Ovary (tissue), 9 donors: ENCODE data around the gene VWA7. TPM values are rescaled to one million over a fixed set of nuclear protein-coding genes. Genes with fewer than 3 reads are reported as not detected.

Experiments
- DNase-seq, 5 donors: peaks; one replicate each; pipeline ENCODE4 v3.0.0-alpha.2; 2019 to 2020
- H3K27ac ChIP-seq, 2 donors: fragments of 200-600 bp; one replicate each; pipeline versions ENCODE4 v1.5.1 to v1.8.0; 2019 to 2022
- H3K27me3 ChIP-seq: fragments of 200-600 bp; one replicate; pipeline ENCODE4 v1.8.0; 2022
- H3K36me3 ChIP-seq: fragments of 200-600 bp; sonication (generic); one replicate; pipeline ENCODE4 v1.5.1; 2019
- H3K4me1 ChIP-seq: one replicate; pipeline ENCODE4 v1.8.1; 2013; ENCODE audit warnings: mild to moderate bottlenecking, moderate library complexity; ENCODE audit not compliant: insufficient read depth
- H3K4me3 ChIP-seq: fragments of 200-600 bp; sonication (generic); one replicate; pipeline ENCODE4 v1.5.1; 2017
- H3K9me3 ChIP-seq, 2 donors: fragments of 200-600 bp in 1 of 2; sonication (generic) in 1 of 2; one replicate each; pipeline versions ENCODE4 v1.5.1 to v1.8.1; 2013 to 2019; ENCODE audit warnings: mild to moderate bottlenecking in 1 of 2, moderate library complexity in 1 of 2
- CTCF ChIP-seq, 3 donors: fragments of 450-650 bp in 2 of 3; fragments of 200-600 bp in 1 of 3; IDR thresholded peaks; one replicate each; pipeline versions ENCODE4 v1.5.1 to v1.8.0; 2016 to 2022; ENCODE audit warnings: antibody characterized with exemption in 3 of 3, mild to moderate bottlenecking in 1 of 3
- EP300 ChIP-seq: sonication (generic); formaldehyde crosslinking; IDR thresholded peaks from one replicate; pipeline ENCODE4 v1.6.1; 2017; ENCODE audit warnings: antibody characterized with exemption
- POLR2A ChIP-seq: fragments of 450-650 bp; IDR thresholded peaks from one replicate; pipeline ENCODE4 v1.6.1; 2017; ENCODE audit warnings: antibody characterized with exemption, mild to moderate bottlenecking, moderate library complexity
- WGBS, 3 donors: extraction: QIAGEN DNeasy Blood & Tissue Kit in 1 of 3; methylation state at CpG; one replicate each; pipeline versions ENCODE4 v1.1.5 to v1.1.7; 2013 to 2017; 5-methylcytosine and 5-hydroxymethylcytosine counted together
- intact Hi-C, 4 donors: fragments of 100-400 bp; cut with DNase I; formaldehyde crosslinking; loops; one replicate each; pipeline versions ENCODE4 v1.11.0 to v1.15.1; 2022 to 2023
- polyA plus RNA-seq, 2 donors: library from polyadenylated mRNA; stranded (reverse); fragments of 200-250 nt in 1 of 2; fragments of 350-450 nt in 1 of 2; fragmentation: Illumina TruSeq in 1 of 2; extraction: RNeasy Lipid Tissue Mini Kit (QIAGEN cat#74804) in 1 of 2; gene quantifications; one replicate each; pipeline ENCODE4 v1.2.3, GENCODE V29; 2013 to 2014
- total RNA-seq, 7 donors: library from RNA; depleted of rRNA in 2 of 7; stranded (reverse); fragments of >200 nt in 2 of 7; fragmentation: NEBNext Ultra II Directional in 3 of 7; extraction: Animal tissue kit (Norgen Biotek cat#: 25700) in 3 of 7; gene quantifications; one replicate each; pipeline versions ENCODE4 v1.1.0 to v1.2.4, GENCODE V29; 2016 to 2023
- donor health status: DM: no; HTN: no; CAD: no; lungs with moderate emphysema.
- donor health status: DM: no; HTN: no; CAD: no.
- donor health status: Bipolar disorder and iron deficiency.
- donor health status: DM: yes; HTN: yes; CAD: no.
- donor health status: DM: no; HTN: no; CAD: no.
- donor health status: DM: yes; HTN: yes; CAD: no.

VWA7 gene
- total and polyA plus RNA-seq, 9 donors, result 0.18 to 25.2 (median 1.4) TPM

- no peak overlapping the region for H3K4me3 ChIP-seq
- no peaks in the 10 kb centered on the region for H3K27me3 ChIP-seq
- WGBS, 3 donors, result 83 to 86% (median 84%) methylated on average over 4 of the region's 4 CpGs
- TF ChIP-seq CTCF (IDR thresholded peaks at IDR 0.05) (no peak), EP300 (no peak), POLR2A (no peak)
- intact Hi-C loops, result loop anchor here in 2 of 4 donors (10.0 kb wide), 2 partner anchors 61 to 101 kb away; partner anchors contain the start of gene VARS1 (in 1 of the 2)
- H3K36me3 ChIP-seq, result no peaks in the 10 kb centered on the region
- H3K9me3 ChIP-seq, result no peaks in the 10 kb centered on the region
- peaks cover 14% of the 10 kb centered on the region for H3K4me1 ChIP-seq
- no peak for DNase-seq
- H3K27ac ChIP-seq, result no peak overlapping the region
Observed at GRCh38 chr6:31733734-31734133, 43.4 kb downstream of the VWA7 start.

GRCh38 chr6:31732029-31732428 lies 45.1 kb downstream of the VWA7 start:
- peaks cover 15% of the 10 kb centered on the region for H3K4me1 ChIP-seq
- H3K27ac ChIP-seq, result no peak overlapping the region
- intact Hi-C loops, result loop anchor here in 2 of 4 donors (10.0 kb wide), 2 partner anchors 63 to 103 kb away; partner anchors contain the start of gene VARS1 (in 1 of the 2)

DNA sequence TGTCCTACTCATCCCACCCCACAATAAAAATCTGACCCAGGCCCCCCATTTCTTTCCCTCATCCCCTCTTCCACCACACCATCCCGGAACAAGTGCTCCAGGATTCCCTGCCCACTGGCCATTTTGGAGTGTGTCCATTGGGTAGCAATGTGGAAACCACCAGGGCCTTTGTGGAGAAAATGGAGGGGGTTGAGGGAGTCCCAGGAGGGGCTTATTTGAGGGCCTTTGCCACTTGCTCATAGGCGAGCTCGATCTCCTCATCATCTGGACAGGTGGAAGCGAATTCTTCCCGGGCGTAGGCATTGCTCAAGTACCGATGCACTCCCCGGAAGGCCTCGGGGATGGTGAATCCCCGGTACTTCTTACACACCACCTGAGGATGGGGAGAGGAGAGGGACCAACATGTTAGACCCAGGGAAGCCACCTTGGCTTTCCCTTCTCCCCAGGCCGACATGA lies 46.5 kb downstream of the VWA7 start:
- Histone ChIP-seq H3K27ac (peak overlapping the region; percentile 93 to 97), H3K27me3 (no peaks in the 10 kb centered on the region), H3K36me3 (no peaks in the 10 kb centered on the region), H3K4me3 (no peak overlapping the region), H3K4me1 (peaks cover 10% of the 10 kb centered on the region), H3K9me3 (no peaks in the 10 kb centered on the region)
- TF ChIP-seq POLR2A, result no peak
- TF ChIP-seq CTCF (IDR thresholded peaks at IDR 0.05), result no peak
- no peak for TF ChIP-seq EP300
- WGBS, 3 donors, result 88 to 91% (median 90%) methylated on average over 11 of the region's 11 CpGs
- intact Hi-C loops, result loop anchor here in 2 of 4 donors (10.0 kb wide), 2 partner anchors 64 to 104 kb away; partner anchors contain the start of gene VARS1 (in 1 of the 2)
- peak in 3 of 5 donors; percentile 28 to 50 (median 41) for DNase-seq

More at GRCh38 chr6:31732029-31732428, 45.1 kb downstream of the VWA7 start:
- Histone ChIP-seq H3K27me3 (no peaks in the 10 kb centered on the region), H3K4me3 (no peak overlapping the region), H3K9me3 (no peaks in the 10 kb centered on the region), H3K36me3 (no peaks in the 10 kb centered on the region)
- TF ChIP-seq POLR2A (no peak), CTCF (IDR thresholded peaks at IDR 0.05) (no peak), EP300 (no peak)
- 56 to 73% (median 61%) methylated on average over 3 of the region's 3 CpGs for WGBS, 3 donors
- no peak for DNase-seq

DNA sequence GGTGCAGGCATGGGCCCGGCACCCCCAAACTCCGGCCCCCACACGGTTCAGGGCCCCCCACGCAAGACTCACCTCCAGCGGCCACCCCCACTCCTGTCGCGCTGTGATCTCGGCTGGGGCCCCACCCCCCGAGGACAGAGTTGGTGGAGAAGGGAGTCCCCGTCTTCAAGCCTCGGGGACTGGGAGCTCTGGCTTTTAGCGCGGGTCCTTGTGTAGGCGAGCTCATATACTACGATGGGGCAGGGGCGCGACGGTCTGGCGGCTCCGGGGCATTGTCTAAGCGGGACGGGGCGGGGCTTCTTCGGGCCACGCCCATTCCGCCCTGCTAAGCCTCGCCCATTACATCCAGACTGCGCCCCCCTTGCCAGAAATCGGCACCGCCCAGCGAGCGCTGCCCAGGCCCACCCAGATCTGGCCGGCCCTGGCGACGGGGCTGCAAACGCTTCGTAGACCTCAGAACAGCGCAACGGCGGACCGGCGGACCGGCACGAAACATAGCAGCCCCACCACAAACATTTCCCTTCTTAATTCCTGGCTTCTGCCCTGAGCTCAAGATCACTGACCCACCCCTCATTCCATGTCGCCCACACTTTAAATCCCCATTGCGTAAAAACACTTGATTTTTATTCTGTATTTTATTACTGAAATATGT lies 47.0 kb downstream of the VWA7 start:
- Histone ChIP-seq H3K4me3 (peak overlapping the region; percentile 97), H3K27me3 (no peaks in the 10 kb centered on the region), H3K36me3 (no peaks in the 10 kb centered on the region), H3K27ac (peak overlapping the region; percentile 93 to 97), H3K4me1 (peaks cover 10% of the 10 kb centered on the region), H3K9me3 (no peaks in the 10 kb centered on the region)
- TF ChIP-seq EP300 (no peak), POLR2A (peak; percentile 83)
- intact Hi-C loops, result loop anchor here (2.0 to 10.0 kb wide), 7 partner anchors 27 to 455 kb away; partner anchors contain the start of genes ABHD16A (in 1 of the 4), AGER (in 1 of the 4), CSNK2B (in 1 of the 4) and HSPA1B (in 1 of the 4)
- DNase-seq, result peak; percentile 94 to 97 (median 96)
- WGBS, 3 donors, result 1 to 2% (median 1%) methylated on average over 23 to 46 of the region's 46 CpGs
